NAMALWA (cell line): ENCODE measurements around the gene DNM3.
"Not testable (repeated sequence)": the region's sequence is repeated elsewhere in the genome, so short reads cannot be mapped to it uniquely, and the experiment has no call there.

Source experiments
- DNase-seq: peaks from one replicate; pipeline ENCODE4 v3.0.0-alpha.2; 2015; ENCODE audit warnings: low spot score

DNM3 gene

GRCh38 chr1:172024944-172025738 lies 183.8 kb downstream of the DNM3 start:
- not testable (repeated sequence) for DNase-seq

- DNase-seq = no peak
These were observed 199.2 kb downstream of the DNM3 start for GRCh38 chr1:172040466-172040865.

GRCh38 chr1:172041102-172041501 lies 199.8 kb downstream of the DNM3 start:
- DNase-seq = no peak

- no peak for DNase-seq
These were observed 200.4 kb downstream of the DNM3 start for GRCh38 chr1:172041742-172042141.

- no peak for DNase-seq
These were observed 202.6 kb downstream of the DNM3 start for GRCh38 chr1:172043900-172044299.

GRCh38 chr1:172051898-172052297 lies 210.6 kb downstream of the DNM3 start:
- DNase-seq = no peak

- no peak for DNase-seq
These were observed 212.9 kb downstream of the DNM3 start for GRCh38 chr1:172054172-172054571.

GRCh38 chr1:172055816-172056419 lies 214.6 kb downstream of the DNM3 start:
- DNase-seq = not testable (repeated sequence)

- no peak for DNase-seq
These were observed 227.0 kb downstream of the DNM3 start for GRCh38 chr1:172068334-172068733.

- DNase-seq = no peak
These were observed 227.8 kb downstream of the DNM3 start for GRCh38 chr1:172069051-172069450.

GRCh38 chr1:172069534-172069933 lies 228.2 kb downstream of the DNM3 start:
- no peak for DNase-seq

GRCh38 chr1:172070055-172070454 lies 228.8 kb downstream of the DNM3 start:
- no peak for DNase-seq

GRCh38 chr1:172071746-172072145 lies 230.4 kb downstream of the DNM3 start:
- DNase-seq = no peak

- not testable (repeated sequence) for DNase-seq
These were observed 238.6 kb downstream of the DNM3 start for GRCh38 chr1:172079859-172080258.

GRCh38 chr1:172083191-172083590 lies 241.9 kb downstream of the DNM3 start:
- no peak for DNase-seq

GRCh38 chr1:172084876-172085275 lies 243.6 kb downstream of the DNM3 start:
- no peak for DNase-seq

GRCh38 chr1:172085317-172085716 lies 244.0 kb downstream of the DNM3 start:
- DNase-seq = no peak

GRCh38 chr1:172086137-172086536 lies 244.8 kb downstream of the DNM3 start:
- no peak for DNase-seq

GRCh38 chr1:172088256-172088655 lies 247.0 kb downstream of the DNM3 start:
- DNase-seq = no peak

- DNase-seq = peak; percentile 32
These were observed 248.6 kb downstream of the DNM3 start for GRCh38 chr1:172089768-172090510.

- no peak for DNase-seq
These were observed 249.2 kb downstream of the DNM3 start for GRCh38 chr1:172090511-172090817.

GRCh38 chr1:172095846-172096245 lies 254.5 kb downstream of the DNM3 start:
- DNase-seq = no peak

- DNase-seq = no peak
These were observed 263.9 kb downstream of the DNM3 start for GRCh38 chr1:172105230-172105629.
